ENCODE results near the gene GAREM1.

GAREM1 gene

DNA sequence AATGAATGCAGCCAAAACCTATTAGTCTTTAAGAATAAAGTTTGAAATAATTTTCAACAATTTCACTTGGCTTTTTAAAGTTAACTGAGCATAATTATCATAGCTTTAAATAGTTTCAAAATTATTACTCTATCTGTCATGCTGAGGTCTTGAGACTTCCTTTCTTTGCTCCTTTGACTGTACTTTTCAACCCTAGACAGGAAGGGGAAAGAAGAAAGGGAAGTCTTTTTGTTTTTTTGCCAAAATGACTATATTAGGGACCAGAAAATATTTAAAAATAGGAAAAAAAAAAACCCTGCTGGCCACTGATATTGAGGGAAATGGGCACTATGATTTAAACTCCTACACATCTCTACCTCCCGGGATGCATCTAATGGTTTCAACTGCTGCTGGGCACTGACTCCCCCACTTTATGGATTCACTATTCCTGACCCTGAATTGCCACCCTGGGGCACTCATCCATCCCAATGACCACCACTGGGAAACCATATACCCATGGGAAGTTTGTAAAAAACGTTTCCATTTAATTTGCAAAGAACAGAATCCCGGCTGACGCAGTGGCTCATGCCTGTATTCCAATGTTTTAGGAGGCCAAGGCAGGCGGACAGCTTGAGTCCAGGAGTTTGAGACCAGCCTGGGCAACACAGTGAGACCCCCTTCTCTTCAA is 50.5 kb downstream of the GAREM1 start:
- no peaks in the 10 kb centered on the region for H3K9me3 Mint-ChIP-seq
- ATAC-seq (no peak), DNase-seq (no peak)

DNA sequence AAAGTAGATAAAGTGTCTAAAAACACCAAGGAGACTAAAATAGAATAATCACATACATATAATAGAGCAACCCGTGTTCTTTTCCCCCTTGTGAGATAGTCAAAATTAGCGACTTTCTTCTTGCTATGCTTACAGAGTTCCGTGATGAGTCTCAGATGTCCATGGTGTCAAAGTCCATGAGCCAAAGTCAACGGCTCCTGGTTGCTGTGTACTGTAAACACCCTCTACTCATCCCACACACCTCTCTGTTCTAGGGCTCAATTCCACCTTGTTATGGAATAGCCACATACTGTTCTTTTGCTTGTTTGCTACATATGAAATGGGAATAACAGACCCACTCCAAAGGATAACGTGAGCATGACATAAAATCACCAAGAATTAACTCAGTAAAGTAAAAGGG is 52.5 kb downstream of the GAREM1 start:
- no peak for ATAC-seq
- no peak overlapping the region for H3K27ac Mint-ChIP-seq
- no peak for DNase-seq
- H3K9me3 Mint-ChIP-seq, result no peaks in the 10 kb centered on the region
- H3K4me3 Mint-ChIP-seq, result no peak overlapping the region
- peaks cover 22% of the 10 kb centered on the region for H3K27me3 Mint-ChIP-seq
- H3K4me1 Mint-ChIP-seq, result no peaks in the 10 kb centered on the region

More for the DNA sequence above, 50.5 kb downstream of the GAREM1 start:
- Mint-ChIP-seq H3K4me1 (no peaks in the 10 kb centered on the region), H3K27ac (no peak overlapping the region), H3K27me3 (peaks cover 17% of the 10 kb centered on the region), H3K4me3 (no peak overlapping the region)

DNA sequence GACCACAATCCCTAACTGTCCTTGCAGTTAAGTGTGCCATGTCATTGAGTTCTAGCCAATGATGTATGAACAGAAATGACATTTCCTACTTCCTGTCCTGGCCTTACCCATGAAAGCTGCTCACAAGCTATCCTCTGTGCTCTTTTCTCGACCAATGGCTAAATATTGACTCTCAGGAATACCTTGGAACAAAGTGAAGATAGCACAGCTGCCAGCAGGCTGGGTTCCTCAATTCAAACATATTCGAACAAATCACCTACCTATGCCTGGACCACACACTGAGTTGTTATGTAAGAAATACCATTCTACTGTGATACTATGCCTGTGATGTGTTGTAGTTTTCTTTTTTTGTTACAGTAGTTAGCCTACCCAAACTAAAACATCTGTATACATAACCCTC is 65.1 kb downstream of the GAREM1 start:
- ATAC-seq (no peak), DNase-seq (no peak)
- Mint-ChIP-seq H3K4me1 (no peaks in the 10 kb centered on the region), H3K4me3 (no peak overlapping the region), H3K27ac (no peak overlapping the region), H3K9me3 (no peaks in the 10 kb centered on the region), H3K27me3 (no peaks in the 10 kb centered on the region)

GRCh38 chr18:32401621-32402020 is 69.1 kb downstream of the GAREM1 start:
- Mint-ChIP-seq H3K4me3 (no peak overlapping the region), H3K4me1 (no peaks in the 10 kb centered on the region), H3K27me3 (no peaks in the 10 kb centered on the region), H3K27ac (no peak overlapping the region), H3K9me3 (no peaks in the 10 kb centered on the region)
- ATAC-seq (no peak), DNase-seq (no peak)

DNA sequence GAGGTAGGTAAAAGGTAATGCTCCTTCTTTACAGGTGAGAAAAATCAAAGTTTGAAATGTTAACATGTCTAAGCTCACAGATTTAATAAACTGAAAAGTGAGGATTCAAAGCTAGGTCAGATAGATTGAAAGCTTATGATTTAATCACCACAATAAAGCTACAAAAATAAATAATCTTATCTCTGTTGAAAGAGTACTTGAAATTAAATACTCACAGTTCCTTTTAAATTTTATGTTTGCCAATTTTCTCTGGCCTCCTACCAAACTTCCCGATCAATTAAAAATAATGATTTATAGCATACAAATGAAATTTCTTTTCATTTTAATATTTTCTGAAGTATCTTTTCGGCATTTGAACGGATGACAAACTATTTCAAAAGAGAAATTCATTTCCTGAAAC is 77.3 kb downstream of the GAREM1 start:
- ATAC-seq, result no peak
- H3K27me3 Mint-ChIP-seq, result peaks cover 18% of the 10 kb centered on the region
- no peak for DNase-seq

DNA sequence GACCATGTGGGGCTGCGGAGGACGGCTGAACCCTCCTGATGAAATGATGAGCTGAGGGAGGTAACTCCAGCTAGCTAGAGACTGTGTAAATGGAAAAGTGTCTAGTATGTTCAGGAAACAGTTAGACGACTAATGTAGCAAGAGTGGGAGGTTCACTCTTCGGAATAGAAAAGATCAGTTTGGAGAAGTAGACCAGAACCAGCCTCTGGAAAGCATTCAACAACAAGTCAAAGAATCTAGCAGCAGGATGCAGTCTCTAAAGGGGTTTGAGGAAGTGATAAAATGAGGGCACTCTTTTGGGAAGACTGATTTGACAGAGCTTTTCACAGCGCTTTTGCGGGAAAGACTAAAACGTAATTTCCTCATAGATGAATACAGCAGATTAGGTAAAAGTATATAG is 79.6 kb downstream of the GAREM1 start:
- no peak overlapping the region for H3K27ac Mint-ChIP-seq
- no peaks in the 10 kb centered on the region for H3K9me3 Mint-ChIP-seq
- DNase-seq (no peak), ATAC-seq (no peak)
- no peaks in the 10 kb centered on the region for H3K4me1 Mint-ChIP-seq
- H3K4me3 Mint-ChIP-seq, result no peak overlapping the region
- H3K27me3 Mint-ChIP-seq, result peaks cover 23% of the 10 kb centered on the region

More for the DNA sequence above, 77.3 kb downstream of the GAREM1 start:
- no peaks in the 10 kb centered on the region for H3K9me3 Mint-ChIP-seq
- no peak overlapping the region for H3K4me3 Mint-ChIP-seq
- H3K4me1 Mint-ChIP-seq, result no peaks in the 10 kb centered on the region
- no peak overlapping the region for H3K27ac Mint-ChIP-seq

DNA sequence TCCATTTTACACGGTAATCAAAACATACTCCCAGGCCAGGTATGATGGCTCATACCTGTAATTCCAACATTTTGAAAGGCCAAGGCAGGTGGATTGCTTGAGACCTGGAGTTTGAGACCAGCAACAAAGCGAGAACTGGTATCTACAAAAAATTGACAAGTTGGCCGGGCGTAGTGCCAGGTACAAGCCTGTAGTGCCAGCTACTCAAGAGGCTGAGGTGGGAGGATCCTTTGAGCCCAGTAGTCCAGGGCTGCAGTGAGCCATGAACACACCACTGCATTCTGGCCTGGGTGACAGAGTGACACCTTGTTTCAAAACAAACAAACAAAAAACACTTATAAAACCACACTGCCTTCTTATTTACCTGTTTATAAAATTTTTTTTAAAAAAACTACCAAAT is 80.8 kb downstream of the GAREM1 start:
- DNase-seq (no peak), ATAC-seq (no peak)
- Mint-ChIP-seq H3K4me3 (no peak overlapping the region), H3K27ac (no peak overlapping the region), H3K9me3 (no peaks in the 10 kb centered on the region), H3K27me3 (peaks cover 23% of the 10 kb centered on the region), H3K4me1 (no peaks in the 10 kb centered on the region)

DNA sequence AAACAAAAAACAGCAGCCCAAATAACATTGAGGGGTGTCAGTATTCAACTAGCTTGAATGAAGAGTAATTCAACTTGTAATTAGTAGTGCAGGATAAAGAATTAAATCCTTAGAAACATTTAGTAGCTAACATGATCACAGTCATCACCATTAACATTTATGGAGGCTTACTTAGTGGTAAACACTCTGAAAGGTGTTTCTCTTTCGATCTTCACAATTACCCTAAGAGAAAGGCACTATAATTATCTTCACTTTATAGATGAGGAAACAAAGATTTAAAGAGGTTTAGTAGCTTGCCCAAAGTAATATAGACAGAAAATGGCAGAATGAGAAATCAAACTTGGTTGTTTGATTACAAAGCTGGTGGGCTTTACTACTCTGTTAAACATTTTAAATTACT is 81.5 kb downstream of the GAREM1 start:
- Mint-ChIP-seq H3K27me3 (peaks cover 23% of the 10 kb centered on the region), H3K27ac (no peak overlapping the region), H3K9me3 (no peaks in the 10 kb centered on the region), H3K4me1 (no peaks in the 10 kb centered on the region), H3K4me3 (no peak overlapping the region)
- ATAC-seq, result no peak
- no peak for DNase-seq

DNA sequence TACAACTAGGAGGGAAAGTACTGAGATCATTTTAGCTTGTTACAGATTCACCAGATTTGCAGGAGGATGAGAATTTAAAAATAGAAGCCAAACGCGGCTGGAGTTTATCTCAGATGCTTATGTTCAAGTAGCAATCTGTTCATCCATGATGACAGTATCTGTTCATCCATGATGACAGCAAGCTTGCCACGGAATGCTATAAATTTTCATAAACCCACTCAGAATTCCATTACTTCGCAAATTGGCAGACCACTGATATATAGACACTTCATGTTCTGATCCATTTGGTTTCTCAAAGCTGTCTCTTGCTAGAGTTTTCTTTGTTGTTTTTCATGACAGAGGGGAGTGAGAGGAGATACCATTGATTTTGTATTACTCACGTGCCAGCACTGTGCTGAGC is 84.2 kb downstream of the GAREM1 start:
- Mint-ChIP-seq H3K9me3 (no peaks in the 10 kb centered on the region), H3K27me3 (peaks cover 40% of the 10 kb centered on the region), H3K4me1 (no peaks in the 10 kb centered on the region), H3K4me3 (no peak overlapping the region), H3K27ac (no peak overlapping the region)
- no peak for ATAC-seq
- no peak for DNase-seq

- no peak for ATAC-seq
- no peak for DNase-seq
- Mint-ChIP-seq H3K27me3 (peaks cover 20% of the 10 kb centered on the region), H3K4me3 (no peak overlapping the region), H3K9me3 (no peaks in the 10 kb centered on the region), H3K27ac (no peak overlapping the region), H3K4me1 (no peaks in the 10 kb centered on the region)
Measured at GRCh38 chr18:32383050-32383819, 87.4 kb downstream of the GAREM1 start.

DNA sequence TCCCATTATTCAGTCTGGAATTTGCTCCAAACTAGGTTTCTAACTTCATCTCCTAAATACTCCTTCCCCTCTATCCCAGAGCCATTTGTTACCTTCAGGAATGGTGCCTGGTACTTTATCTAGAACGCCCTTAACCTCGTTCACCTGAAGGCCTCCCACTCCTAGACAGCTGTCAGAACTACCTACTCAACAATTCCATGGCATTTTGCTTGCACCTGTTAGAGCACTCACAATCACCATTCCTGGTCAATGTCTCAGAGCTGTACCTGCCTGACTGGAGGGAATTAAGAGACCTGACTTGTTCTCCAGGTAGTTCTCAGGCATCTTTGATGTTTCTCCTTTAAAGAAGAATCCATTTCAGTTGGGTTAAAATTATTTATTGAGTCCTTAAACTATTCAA is 88.9 kb downstream of the GAREM1 start:
- no peak for ATAC-seq
- DNase-seq, result no peak
- Mint-ChIP-seq H3K4me1 (no peaks in the 10 kb centered on the region), H3K9me3 (no peaks in the 10 kb centered on the region), H3K4me3 (no peak overlapping the region), H3K27ac (no peak overlapping the region), H3K27me3 (peaks cover 18% of the 10 kb centered on the region)

GRCh38 chr18:32380559-32380958 is 90.1 kb downstream of the GAREM1 start:
- DNase-seq, result no peak
- H3K4me3 Mint-ChIP-seq, result no peak overlapping the region
- H3K9me3 Mint-ChIP-seq, result no peaks in the 10 kb centered on the region
- no peak for ATAC-seq
- peaks cover 18% of the 10 kb centered on the region for H3K27me3 Mint-ChIP-seq
- no peaks in the 10 kb centered on the region for H3K4me1 Mint-ChIP-seq
- H3K27ac Mint-ChIP-seq, result no peak overlapping the region

GRCh38 chr18:32379891-32380290 is 90.8 kb downstream of the GAREM1 start:
- no peak overlapping the region for H3K4me3 Mint-ChIP-seq
- no peaks in the 10 kb centered on the region for H3K9me3 Mint-ChIP-seq
- ATAC-seq (no peak), DNase-seq (no peak)
- no peaks in the 10 kb centered on the region for H3K4me1 Mint-ChIP-seq
- peaks cover 18% of the 10 kb centered on the region for H3K27me3 Mint-ChIP-seq
- H3K27ac Mint-ChIP-seq, result no peak overlapping the region

- no peak for ATAC-seq
- Mint-ChIP-seq H3K4me1 (no peaks in the 10 kb centered on the region), H3K9me3 (no peaks in the 10 kb centered on the region), H3K27me3 (peaks cover 18% of the 10 kb centered on the region), H3K4me3 (no peak overlapping the region), H3K27ac (no peak overlapping the region)
- no peak for DNase-seq
Measured at GRCh38 chr18:32378705-32379104, 92.0 kb downstream of the GAREM1 start.

- no peak overlapping the region for H3K4me3 Mint-ChIP-seq
- H3K27me3 Mint-ChIP-seq, result no peaks in the 10 kb centered on the region
- DNase-seq (no peak), ATAC-seq (no peak)
- no peak overlapping the region for H3K27ac Mint-ChIP-seq
- H3K9me3 Mint-ChIP-seq, result no peaks in the 10 kb centered on the region
- no peaks in the 10 kb centered on the region for H3K4me1 Mint-ChIP-seq
Measured at GRCh38 chr18:32373995-32374394, 96.7 kb downstream of the GAREM1 start.

DNA sequence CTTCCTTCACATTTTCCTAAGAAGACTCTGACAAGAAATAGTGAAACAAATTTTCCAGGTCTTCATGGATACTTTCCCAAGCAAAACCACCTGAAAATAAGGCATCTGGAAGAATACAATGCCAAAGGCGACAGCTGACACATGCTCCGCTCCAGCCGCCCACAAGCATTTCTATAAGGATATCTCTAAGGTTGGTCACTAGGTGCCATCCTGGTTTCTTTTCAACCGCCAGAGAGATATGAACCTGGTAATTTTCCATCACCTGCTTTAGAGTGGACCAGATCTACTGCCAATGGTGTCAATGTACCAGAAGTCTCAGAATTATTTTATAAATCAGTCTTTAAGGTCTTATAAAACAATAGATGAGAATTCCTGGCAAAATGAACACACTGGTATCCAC is 97.2 kb downstream of the GAREM1 start:
- Mint-ChIP-seq H3K4me3 (no peak overlapping the region), H3K27ac (no peak overlapping the region), H3K4me1 (no peaks in the 10 kb centered on the region), H3K9me3 (no peaks in the 10 kb centered on the region), H3K27me3 (no peaks in the 10 kb centered on the region)
- ATAC-seq (no peak), DNase-seq (no peak)

All from stimulated activated naive CD8-positive, alpha-beta T cell treated with anti-CD3 and anti-CD28 coated beads, Interleukin-15, amount 100 ng/mL, for 72 hours (primary cell).